Upper lobe of left lung (tissue), 4 donors: Measurements from ENCODE around the gene ABCA13.

ENCODE experiments used
- EP300 ChIP-seq, 4 donors: sonication (generic); formaldehyde crosslinking; IDR thresholded peaks; one replicate each; pipeline ENCODE4 v1.5.1; 2017; ENCODE audit warnings: antibody characterized with exemption in 4 of 4, control low read depth in 2 of 4
- POLR2A ChIP-seq, 4 donors: fragments of 450-650 bp; IDR thresholded peaks; one replicate each; pipeline ENCODE4 v1.5.1; 2016 to 2017; ENCODE audit warnings: antibody characterized with exemption in 4 of 4, mild to moderate bottlenecking in 2 of 4
- TF ChIP-seq, protein P1 (sequence below), 6 experiments: fragments of 450-650 bp in 4 of 6; fragments of 200-600 bp in 2 of 6; sonication (generic) in 2 of 6; IDR thresholded peaks; one replicate each; pipeline ENCODE4 v1.5.1; 2016 to 2019; ENCODE audit warnings: antibody characterized with exemption in 6 of 6

- TF ChIP-seq, protein P1, sequence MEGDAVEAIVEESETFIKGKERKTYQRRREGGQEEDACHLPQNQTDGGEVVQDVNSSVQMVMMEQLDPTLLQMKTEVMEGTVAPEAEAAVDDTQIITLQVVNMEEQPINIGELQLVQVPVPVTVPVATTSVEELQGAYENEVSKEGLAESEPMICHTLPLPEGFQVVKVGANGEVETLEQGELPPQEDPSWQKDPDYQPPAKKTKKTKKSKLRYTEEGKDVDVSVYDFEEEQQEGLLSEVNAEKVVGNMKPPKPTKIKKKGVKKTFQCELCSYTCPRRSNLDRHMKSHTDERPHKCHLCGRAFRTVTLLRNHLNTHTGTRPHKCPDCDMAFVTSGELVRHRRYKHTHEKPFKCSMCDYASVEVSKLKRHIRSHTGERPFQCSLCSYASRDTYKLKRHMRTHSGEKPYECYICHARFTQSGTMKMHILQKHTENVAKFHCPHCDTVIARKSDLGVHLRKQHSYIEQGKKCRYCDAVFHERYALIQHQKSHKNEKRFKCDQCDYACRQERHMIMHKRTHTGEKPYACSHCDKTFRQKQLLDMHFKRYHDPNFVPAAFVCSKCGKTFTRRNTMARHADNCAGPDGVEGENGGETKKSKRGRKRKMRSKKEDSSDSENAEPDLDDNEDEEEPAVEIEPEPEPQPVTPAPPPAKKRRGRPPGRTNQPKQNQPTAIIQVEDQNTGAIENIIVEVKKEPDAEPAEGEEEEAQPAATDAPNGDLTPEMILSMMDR (IDR thresholded peaks at IDR 0.05) = no peak
- TF ChIP-seq POLR2A (IDR thresholded peaks at IDR 0.05) (no peak), EP300 (IDR thresholded peaks at IDR 0.05) (no peak)
Measured at GRCh38 chr7:48414011-48414732, 242.9 kb downstream of the ABCA13 start.
